Lower lobe of right lung (tissue), 2 donors: Measurements from ENCODE around the gene TRIM7. TPM values are rescaled to one million over a fixed set of nuclear protein-coding genes. Genes with fewer than 3 reads are reported as not detected.
A peak's percentile ranks its signal among the peaks of the same experiment; 100 is the strongest.

Source experiments
- ATAC-seq, 2 donors: fragments of 200-7000 bp; cut with Tn5 transposase; one replicate each; pipeline ENCODE4 v1.9.1; 2020 to 2022; ENCODE audit warnings: mild to moderate bottlenecking in 2 of 2, moderate library complexity in 2 of 2
- DNase-seq: peaks from one replicate; pipeline ENCODE4 v3.0.0-alpha.2; 2020
- H3K27ac ChIP-seq: fragments of 200-600 bp; one replicate; pipeline ENCODE4 v1.8.0; 2022
- H3K27me3 ChIP-seq: fragments of 200-600 bp; one replicate; pipeline ENCODE4 v1.8.0; 2022; ENCODE audit warnings: low read depth
- H3K36me3 ChIP-seq: fragments of 200-600 bp; one replicate; pipeline ENCODE4 v1.8.0; 2022; ENCODE audit warnings: mild to moderate bottlenecking
- H3K4me1 ChIP-seq: fragments of 200-600 bp; one replicate; pipeline ENCODE4 v1.8.0; 2022
- H3K4me3 ChIP-seq: fragments of 200-600 bp; one replicate; pipeline ENCODE4 v1.8.0; 2022; ENCODE audit warnings: mild to moderate bottlenecking
- H3K9me3 ChIP-seq: fragments of 200-600 bp; one replicate; pipeline ENCODE4 v1.8.0; 2022
- intact Hi-C: fragments of 100-400 bp; cut with DNase I; formaldehyde crosslinking; loops from one replicate; pipeline ENCODE4 v1.11.0; 2022
- long read RNA-seq: library from polyadenylated mRNA; unstranded; transcript quantifications from one replicate; pipeline ENCODE4 v2.0.0, GENCODE V29; 2021
- total RNA-seq: library from RNA; stranded (reverse); fragmentation: NEBNext Ultra II Directional; extraction: Animal tissue kit (Norgen Biotek cat#: 25700); gene quantifications from one replicate; pipeline ENCODE4 v1.2.1, GENCODE V29; 2021
- TF ChIP-seq, protein P1 (sequence below): fragments of 200-600 bp; IDR thresholded peaks from one replicate; pipeline ENCODE4 v1.8.0; 2022; ENCODE audit warnings: antibody characterized with exemption, mild to moderate bottlenecking
- donor health status: DM: no; HTN: yes; CAD: no; lungs with severe emphysema.

Gene TRIM7
- total RNA-seq, result 4.3 TPM
- long read RNA-seq, partial matches to known transcripts, result 0 of 8 reads
- long read RNA-seq, other reads (novel, unspliced or antisense), result 3 of 8 reads

DNA sequence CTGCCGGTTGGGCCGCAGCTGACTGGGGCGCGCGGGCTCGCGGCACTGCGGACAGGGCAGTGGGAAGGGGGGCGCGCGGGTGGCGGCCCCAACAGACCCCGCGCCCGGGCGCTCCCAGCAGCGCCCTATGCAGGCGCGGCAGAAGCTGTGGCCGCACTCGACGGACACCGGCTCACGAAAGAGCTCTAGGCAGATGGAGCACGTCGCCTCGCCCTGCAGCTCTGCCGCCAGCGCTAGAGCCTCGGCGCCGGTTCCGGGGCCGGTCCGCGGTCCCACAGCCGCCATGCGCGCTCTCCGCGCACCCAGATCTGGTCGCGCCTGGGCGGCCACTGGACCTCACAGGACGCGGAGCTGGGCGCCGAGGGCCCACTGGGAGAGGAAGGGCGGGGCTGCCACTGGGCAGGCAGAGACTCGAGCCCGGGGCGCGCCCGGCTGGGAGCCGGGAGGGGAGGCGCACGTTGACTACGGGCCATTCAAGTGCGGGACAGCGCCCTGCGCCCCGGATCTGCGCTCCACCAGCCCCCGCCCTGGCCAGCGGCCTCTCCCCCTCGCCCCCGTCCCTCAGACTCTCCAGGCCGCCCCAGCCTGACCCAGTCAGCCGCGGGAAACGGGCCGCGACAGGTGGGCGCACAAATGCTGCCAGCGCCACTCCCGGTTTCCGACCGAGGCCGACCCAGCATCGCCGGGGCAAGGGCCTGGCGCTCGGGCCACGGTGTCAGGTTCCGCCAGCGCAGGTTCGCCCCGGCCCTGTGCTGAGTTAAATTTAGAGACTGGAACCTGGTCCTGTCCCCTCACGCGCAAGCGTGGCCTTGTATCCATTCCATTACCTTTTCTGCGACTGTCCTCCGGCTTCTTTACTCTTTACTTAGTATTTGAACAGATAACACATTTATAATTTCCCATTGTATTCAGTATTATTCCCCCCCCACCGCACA is at the start of gene TRIM7:
Gene TRIM7, minus strand, starts transcription at position 371 of the 935 bp plus-strand sequence. Its CDS starts 86 bp downstream, at position 285.
- DNase-seq (peak; percentile 74), ATAC-seq (peak; percentile 18 to 29)
- TF ChIP-seq, protein P1, sequence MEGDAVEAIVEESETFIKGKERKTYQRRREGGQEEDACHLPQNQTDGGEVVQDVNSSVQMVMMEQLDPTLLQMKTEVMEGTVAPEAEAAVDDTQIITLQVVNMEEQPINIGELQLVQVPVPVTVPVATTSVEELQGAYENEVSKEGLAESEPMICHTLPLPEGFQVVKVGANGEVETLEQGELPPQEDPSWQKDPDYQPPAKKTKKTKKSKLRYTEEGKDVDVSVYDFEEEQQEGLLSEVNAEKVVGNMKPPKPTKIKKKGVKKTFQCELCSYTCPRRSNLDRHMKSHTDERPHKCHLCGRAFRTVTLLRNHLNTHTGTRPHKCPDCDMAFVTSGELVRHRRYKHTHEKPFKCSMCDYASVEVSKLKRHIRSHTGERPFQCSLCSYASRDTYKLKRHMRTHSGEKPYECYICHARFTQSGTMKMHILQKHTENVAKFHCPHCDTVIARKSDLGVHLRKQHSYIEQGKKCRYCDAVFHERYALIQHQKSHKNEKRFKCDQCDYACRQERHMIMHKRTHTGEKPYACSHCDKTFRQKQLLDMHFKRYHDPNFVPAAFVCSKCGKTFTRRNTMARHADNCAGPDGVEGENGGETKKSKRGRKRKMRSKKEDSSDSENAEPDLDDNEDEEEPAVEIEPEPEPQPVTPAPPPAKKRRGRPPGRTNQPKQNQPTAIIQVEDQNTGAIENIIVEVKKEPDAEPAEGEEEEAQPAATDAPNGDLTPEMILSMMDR, result no peak
- intact Hi-C loops, result no loop called here
- H3K27ac ChIP-seq, result peak within 1 kb of the TSS; percentile 79
- H3K9me3 ChIP-seq, result no peaks in the 10 kb centered on the region
- H3K36me3 ChIP-seq, result no peaks in the 10 kb centered on the region
- H3K4me3 ChIP-seq, result peak within 1 kb of the TSS; percentile 71
- H3K27me3 ChIP-seq, result no peaks in the 10 kb centered on the region
- peaks cover 28% of the 10 kb centered on the region for H3K4me1 ChIP-seq

DNA sequence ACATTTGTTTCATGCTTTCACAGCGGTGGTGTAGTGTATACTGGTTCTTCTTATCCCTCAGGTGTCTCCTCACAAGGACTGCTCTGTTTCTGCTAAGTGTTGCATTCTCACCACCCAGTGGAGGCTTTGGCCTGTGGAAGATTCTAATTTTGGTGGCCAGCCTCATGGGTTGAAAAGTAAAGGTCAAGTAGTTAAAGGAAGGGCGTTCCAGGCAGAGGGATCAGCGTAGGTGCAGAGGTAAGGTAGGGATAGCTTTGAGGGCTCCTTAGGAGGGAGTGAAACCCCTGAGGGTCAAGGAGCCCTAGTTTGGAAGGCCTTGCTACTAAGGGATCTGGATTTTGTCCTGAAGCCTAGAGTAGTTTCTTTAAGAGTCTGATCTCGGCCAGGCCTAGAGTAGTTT is 43.3 kb upstream of the TRIM7 start:
- Histone ChIP-seq H3K4me1 (peaks cover 79% of the 10 kb centered on the region), H3K4me3 (peak overlapping the region; percentile 79), H3K36me3 (peaks cover 20% of the 10 kb centered on the region), H3K9me3 (no peaks in the 10 kb centered on the region), H3K27ac (peak overlapping the region; percentile 98), H3K27me3 (no peaks in the 10 kb centered on the region)
- DNase-seq, result no peak
- no peak for ATAC-seq
- intact Hi-C loops, result no loop called here
- TF ChIP-seq, protein P1, result no peak

DNA sequence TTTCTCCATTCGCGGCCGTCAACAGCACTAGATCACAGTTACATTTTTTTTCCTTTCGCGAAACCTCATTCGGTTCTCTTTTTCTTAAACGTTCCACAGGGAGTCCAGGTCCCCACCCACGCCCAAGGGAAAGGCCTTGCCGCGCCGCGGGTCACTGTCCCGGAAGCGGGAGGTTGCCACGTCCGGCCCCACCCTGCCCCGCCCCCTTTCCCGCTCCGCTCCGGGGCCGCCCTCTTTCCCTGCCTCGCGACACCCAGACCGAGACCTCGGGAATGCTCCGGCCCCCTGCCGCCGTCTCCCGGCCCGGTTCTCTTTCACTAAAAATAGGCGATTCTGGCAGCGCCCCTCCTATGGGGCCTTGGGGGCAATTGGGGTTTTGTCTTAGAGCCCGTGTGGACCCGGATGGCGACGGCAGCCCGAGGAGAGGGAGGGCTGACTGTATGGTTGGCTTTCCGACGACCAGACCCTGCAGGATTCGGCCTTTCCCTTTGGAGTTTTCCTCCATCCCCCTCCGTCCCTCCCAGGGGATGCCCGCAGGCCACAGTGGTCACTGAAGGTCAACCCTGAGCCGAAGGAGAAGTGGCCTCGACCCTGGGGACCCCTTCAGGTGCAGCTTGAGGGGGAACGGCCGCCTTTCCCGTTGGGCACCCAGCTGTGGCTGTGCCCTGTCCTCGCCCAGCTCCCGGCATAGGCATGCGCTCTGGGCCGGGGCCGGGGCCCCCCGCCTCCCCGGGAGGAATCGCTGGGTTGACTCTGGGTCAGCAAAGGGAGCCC is 41.5 kb upstream of the TRIM7 start:
- TF ChIP-seq, protein P1, result no peak
- intact Hi-C loops, result no loop called here
- Histone ChIP-seq H3K27ac (peak overlapping the region; percentile 98), H3K36me3 (peaks cover 13% of the 10 kb centered on the region), H3K9me3 (no peaks in the 10 kb centered on the region), H3K4me3 (peak overlapping the region; percentile 79), H3K27me3 (no peaks in the 10 kb centered on the region), H3K4me1 (peaks cover 76% of the 10 kb centered on the region)
- ATAC-seq (peak; percentile 89 to 92), DNase-seq (peak; percentile 94)

DNA sequence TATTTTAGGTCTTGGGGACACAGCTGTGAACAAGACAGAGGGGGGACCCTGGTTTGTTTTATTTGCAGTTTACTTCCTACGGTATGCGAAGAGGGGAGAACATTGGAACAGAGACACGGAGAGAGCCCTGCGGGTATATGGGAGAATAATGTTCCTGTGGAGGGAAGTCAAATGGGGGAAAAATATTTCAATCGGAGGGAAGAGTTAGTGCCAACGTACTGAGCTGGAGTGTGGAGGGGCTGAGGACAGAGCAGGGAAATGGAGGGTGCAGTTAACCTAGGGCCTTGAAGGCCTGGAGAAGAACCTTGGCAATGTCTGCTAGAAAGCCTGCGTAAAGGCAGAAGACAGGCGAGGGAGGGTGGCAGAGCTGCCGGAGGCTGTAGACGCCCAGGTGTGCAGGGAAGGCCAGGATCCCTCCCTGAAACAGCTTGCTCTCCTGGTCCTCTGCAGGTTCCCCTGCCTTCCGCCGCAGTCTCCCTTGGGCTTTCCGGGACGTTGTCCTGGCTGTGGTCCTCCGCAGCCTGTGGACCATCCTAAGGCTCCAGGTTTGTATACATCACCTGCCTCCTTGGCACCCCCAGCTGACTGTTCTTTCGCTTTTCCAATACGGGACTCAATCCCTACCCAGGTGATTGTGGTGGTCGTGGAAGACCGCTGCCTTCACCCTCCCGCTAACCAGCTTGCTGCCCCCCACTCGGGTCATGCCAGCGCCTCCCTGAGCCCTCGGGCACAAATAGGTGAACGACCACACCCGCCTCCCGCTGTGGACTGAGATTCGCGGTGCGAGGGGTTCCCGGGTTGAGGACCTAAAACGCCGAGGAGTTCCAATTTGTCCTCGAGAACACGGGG is 40.7 kb upstream of the TRIM7 start:
- TF ChIP-seq, protein P1, result no peak

More for the DNA sequence above, 40.7 kb upstream of the TRIM7 start:
- intact Hi-C loops, result no loop called here
- Histone ChIP-seq H3K4me1 (peaks cover 72% of the 10 kb centered on the region), H3K27me3 (no peaks in the 10 kb centered on the region), H3K36me3 (peaks cover 17% of the 10 kb centered on the region), H3K27ac (peak overlapping the region; percentile 98), H3K9me3 (no peaks in the 10 kb centered on the region), H3K4me3 (peak overlapping the region; percentile 79)
- ATAC-seq (no peak), DNase-seq (no peak)
